ENCODE results near the gene CCNA2.

The CCNA2 gene

GRCh38 chr4:121829511-121829910 lies 5.8 kb upstream of the CCNA2 start:
- Histone ChIP-seq H3K27ac (ENCODE audit: low read depth, low read length, poor library complexity, severe bottlenecking) (no peak overlapping the region), H3K4me1 (ENCODE audit: insufficient read depth, low read length, severe bottlenecking) (peaks cover 7% of the 10 kb centered on the region), H3F3A (ENCODE audit: insufficient read depth, low read length) (peaks cover 6% of the 10 kb centered on the region; the same call in 1 of the 2 replicates), H3K4me3 (ENCODE audit: low read depth, low read length, poor library complexity, severe bottlenecking) (no peak overlapping the region), H3K4me2 (ENCODE audit: low read length) (no peak overlapping the region), H3K79me2 (ENCODE audit: insufficient read depth, low read length) (no peaks in the 10 kb centered on the region), H4K20me1 (ENCODE audit: insufficient read depth, low read length) (no peaks in the 10 kb centered on the region), H3K9me2 (ENCODE audit: low read depth, low read length) (no peaks in the 10 kb centered on the region), H3K9me3 (ENCODE audit: low read length) (no peaks in the 10 kb centered on the region), H3K36me3 (ENCODE audit: insufficient read depth, low read length) (peaks cover 27% of the 10 kb centered on the region; the same call in 1 of the 2 replicates), H2AFZ (ENCODE audit: low read length) (no peak overlapping the region), H3K27me3 (ENCODE audit: insufficient read depth, low read length) (no peaks in the 10 kb centered on the region), H3K9ac (ENCODE audit: low read length) (no peak overlapping the region)
- TF ChIP-seq CTCF (IDR thresholded peaks at IDR 0.05; ENCODE audit: low read length), result no peak

GRCh38 chr4:121827853-121828252 lies 4.2 kb upstream of the CCNA2 start:
- H3K4me1 ChIP-seq (ENCODE audit: insufficient read depth, low read length, severe bottlenecking), result peaks cover 12% of the 10 kb centered on the region
- H3K79me2 ChIP-seq (ENCODE audit: insufficient read depth, low read length), result peaks cover 5% of the 10 kb centered on the region
- no peak overlapping the region for H2AFZ ChIP-seq (ENCODE audit: low read length)
- peaks cover 23% of the 10 kb centered on the region; the same call in 1 of the 2 replicates for H3K36me3 ChIP-seq (ENCODE audit: insufficient read depth, low read length)
- no peaks in the 10 kb centered on the region for H3K27me3 ChIP-seq (ENCODE audit: insufficient read depth, low read length)
- no peak overlapping the region for H3K4me3 ChIP-seq (ENCODE audit: low read depth, low read length, poor library complexity, severe bottlenecking)
- no peaks in the 10 kb centered on the region for H3K9me3 ChIP-seq (ENCODE audit: low read length)
- peaks cover 6% of the 10 kb centered on the region; the same call in 1 of the 2 replicates for H3F3A ChIP-seq (ENCODE audit: insufficient read depth, low read length)
- no peak overlapping the region for H3K4me2 ChIP-seq (ENCODE audit: low read length)
- TF ChIP-seq CTCF (IDR thresholded peaks at IDR 0.05; ENCODE audit: low read length), result no peak
- no peak for TF ChIP-seq EZH2 (IDR thresholded peaks at IDR 0.05; ENCODE audit: borderline replicate concordance, low read length)
- no peaks in the 10 kb centered on the region for H4K20me1 ChIP-seq (ENCODE audit: insufficient read depth, low read length)
- H3K9me2 ChIP-seq (ENCODE audit: low read depth, low read length), result no peaks in the 10 kb centered on the region
- no peak overlapping the region for H3K9ac ChIP-seq (ENCODE audit: low read length)
- no peak overlapping the region for H3K27ac ChIP-seq (ENCODE audit: low read depth, low read length, poor library complexity, severe bottlenecking)

DNA sequence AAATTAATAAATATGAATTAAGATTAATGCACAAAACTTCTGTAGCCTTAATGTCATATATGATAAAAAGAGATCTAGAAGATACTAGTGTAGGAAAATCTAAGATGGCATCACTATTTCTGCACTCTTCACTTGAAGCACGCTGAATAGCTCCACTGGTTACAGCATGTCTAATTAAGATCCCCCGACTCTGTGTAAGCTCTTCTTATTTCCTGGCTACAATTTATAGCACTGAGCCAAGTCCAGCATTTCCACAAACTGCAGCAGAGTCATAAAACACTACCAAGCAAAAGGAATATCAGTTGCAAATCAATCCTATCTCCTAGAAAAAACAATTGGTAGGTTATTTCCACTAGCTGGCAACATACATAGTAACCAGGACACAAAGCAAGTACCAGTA lies 1.3 kb upstream of the CCNA2 start:
- Histone ChIP-seq H3K27me3 (ENCODE audit: insufficient read depth, low read length) (no peaks in the 10 kb centered on the region), H3K4me1 (ENCODE audit: insufficient read depth, low read length, severe bottlenecking) (peaks cover 31% of the 10 kb centered on the region), H3K79me2 (ENCODE audit: insufficient read depth, low read length) (peaks cover 26% of the 10 kb centered on the region), H2AFZ (ENCODE audit: low read length) (peak overlapping the region; percentile 19; the same call in 1 of the 2 replicates), H3K27ac (ENCODE audit: low read depth, low read length, poor library complexity, severe bottlenecking) (no peak overlapping the region), H3K36me3 (ENCODE audit: insufficient read depth, low read length) (peaks cover 41% of the 10 kb centered on the region), H3K4me3 (ENCODE audit: low read depth, low read length, poor library complexity, severe bottlenecking) (no peak overlapping the region), H4K20me1 (ENCODE audit: insufficient read depth, low read length) (no peaks in the 10 kb centered on the region), H3K9me2 (ENCODE audit: low read depth, low read length) (no peaks in the 10 kb centered on the region), H3K9ac (ENCODE audit: low read length) (no peak overlapping the region), H3K4me2 (ENCODE audit: low read length) (no peak overlapping the region), H3F3A (ENCODE audit: insufficient read depth, low read length) (peaks cover 6% of the 10 kb centered on the region; the same call in 1 of the 2 replicates), H3K9me3 (ENCODE audit: low read length) (no peaks in the 10 kb centered on the region)
- TF ChIP-seq EZH2 (IDR thresholded peaks at IDR 0.05; ENCODE audit: borderline replicate concordance, low read length) (no peak), CTCF (IDR thresholded peaks at IDR 0.05; ENCODE audit: low read length) (no peak)
